GM10266 (cell line): ENCODE measurements around the gene GLT1D1.

ENCODE experiments used
- DNase-seq: peaks from one replicate; pipeline ENCODE4 v3.0.0; 2012; ENCODE audit errors: extremely low spot score
- CTCF ChIP-seq: IDR thresholded peaks from 2 replicates; pipeline ENCODE4 v1.5.1; 2012; ENCODE audit warnings: mild to moderate bottlenecking, low read depth; ENCODE audit not compliant: control insufficient read depth, insufficient read depth; ENCODE audit errors: missing control alignments

The GLT1D1 gene

GRCh38 chr12:129005416-129005815, 152.1 kb downstream of the GLT1D1 start:
- no peak for TF ChIP-seq CTCF
- no peak for DNase-seq

- DNase-seq = no peak
- no peak for TF ChIP-seq CTCF
Observed at GRCh38 chr12:129005829-129006228, 152.6 kb downstream of the GLT1D1 start.

- DNase-seq = no peak
- TF ChIP-seq CTCF = no peak
Observed at GRCh38 chr12:129009833-129010622, 156.8 kb downstream of the GLT1D1 start.

- TF ChIP-seq CTCF = no peak
Observed at GRCh38 chr12:129016159-129016558, 162.9 kb downstream of the GLT1D1 start.

GRCh38 chr12:129025055-129025454, 171.8 kb downstream of the GLT1D1 start:
- TF ChIP-seq CTCF = no peak
- no peak for DNase-seq

More at GRCh38 chr12:129016159-129016558, 162.9 kb downstream of the GLT1D1 start:
- no peak for DNase-seq

- no peak for TF ChIP-seq CTCF
- no peak for DNase-seq
Observed at GRCh38 chr12:129028844-129029243, 175.6 kb downstream of the GLT1D1 start.
